ENCODE results near the gene GLP1R.

GRCh38 chr6:39114704-39115599 lies 66.4 kb downstream of the GLP1R start, which contains the start of gene SAYSD1:
- TF ChIP-seq CTCF (IDR thresholded peaks at IDR 0.05) = no peak
- TF ChIP-seq POLR2A (IDR thresholded peaks at IDR 0.05) = peak; percentile 86 to 93 (median 90)
